ENCODE data around the gene ATG4C.

The ATG4C gene

GRCh38 chr1:62891956-62892562 is 108.1 kb downstream of the ATG4C start:
- peaks cover 8% of the 10 kb centered on the region for H3K27me3 Mint-ChIP-seq
- no peaks in the 10 kb centered on the region for H3K4me1 Mint-ChIP-seq
- CTCF ChIA-PET = no interaction called here

GRCh38 chr1:62897788-62898187 is 113.9 kb downstream of the ATG4C start:
- Mint-ChIP-seq H3K36me3 (no peaks in the 10 kb centered on the region), H3K9me3 (no peaks in the 10 kb centered on the region), H3K4me1 (no peaks in the 10 kb centered on the region), H3K27me3 (peaks cover 4% of the 10 kb centered on the region), H3K4me3 (no peak overlapping the region), H3K27ac (no peak overlapping the region)
- DNase-seq = no peak
- CTCF ChIA-PET = no interaction called here

More at GRCh38 chr1:62891956-62892562, 108.1 kb downstream of the ATG4C start:
- no peaks in the 10 kb centered on the region for H3K9me3 Mint-ChIP-seq
- no peak overlapping the region for H3K4me3 Mint-ChIP-seq
- no peaks in the 10 kb centered on the region for H3K36me3 Mint-ChIP-seq
- no peak overlapping the region for H3K27ac Mint-ChIP-seq
- no peak for DNase-seq

- no peaks in the 10 kb centered on the region for H3K9me3 Mint-ChIP-seq
- no peaks in the 10 kb centered on the region for H3K4me1 Mint-ChIP-seq
- H3K4me3 Mint-ChIP-seq = no peak overlapping the region
- H3K27me3 Mint-ChIP-seq = no peaks in the 10 kb centered on the region
- DNase-seq = no peak
- CTCF ChIA-PET = no interaction called here
- H3K36me3 Mint-ChIP-seq = no peaks in the 10 kb centered on the region
- H3K27ac Mint-ChIP-seq = no peak overlapping the region
Observed at GRCh38 chr1:62900566-62900965, 116.6 kb downstream of the ATG4C start.

GRCh38 chr1:62901650-62902049 is 117.7 kb downstream of the ATG4C start:
- CTCF ChIA-PET = interaction anchor here (0.7 kb wide), 1 partner anchor 61 kb away, joined by 3 read pairs; no protein-coding TSS in a partner anchor
- Mint-ChIP-seq H3K27me3 (no peaks in the 10 kb centered on the region), H3K27ac (no peak overlapping the region), H3K4me1 (no peaks in the 10 kb centered on the region), H3K4me3 (no peak overlapping the region), H3K36me3 (no peaks in the 10 kb centered on the region), H3K9me3 (no peaks in the 10 kb centered on the region)
- no peak for DNase-seq

- Mint-ChIP-seq H3K4me1 (peaks cover 6% of the 10 kb centered on the region), H3K36me3 (no peaks in the 10 kb centered on the region), H3K27me3 (no peaks in the 10 kb centered on the region), H3K9me3 (no peaks in the 10 kb centered on the region), H3K27ac (no peak overlapping the region), H3K4me3 (no peak overlapping the region)
- no peak for DNase-seq
- CTCF ChIA-PET = no interaction called here
Observed at GRCh38 chr1:62903522-62903921, 119.6 kb downstream of the ATG4C start.

GRCh38 chr1:62903982-62904855 is 120.3 kb downstream of the ATG4C start:
- Mint-ChIP-seq H3K27ac (no peak overlapping the region), H3K9me3 (no peaks in the 10 kb centered on the region), H3K4me1 (peaks cover 9% of the 10 kb centered on the region), H3K27me3 (no peaks in the 10 kb centered on the region), H3K36me3 (no peaks in the 10 kb centered on the region), H3K4me3 (no peak overlapping the region)
- CTCF ChIA-PET = no interaction called here
- DNase-seq = no peak

GRCh38 chr1:62904856-62905225 is 120.9 kb downstream of the ATG4C start:
- H3K4me3 Mint-ChIP-seq = no peak overlapping the region
- CTCF ChIA-PET = interaction anchor here (1.2 kb wide), 1 partner anchor 9 kb away, joined by 4 read pairs; no protein-coding TSS in a partner anchor
- no peak for DNase-seq
- no peak overlapping the region for H3K27ac Mint-ChIP-seq
- H3K4me1 Mint-ChIP-seq = peaks cover 9% of the 10 kb centered on the region
- H3K9me3 Mint-ChIP-seq = no peaks in the 10 kb centered on the region
- H3K27me3 Mint-ChIP-seq = no peaks in the 10 kb centered on the region
- H3K36me3 Mint-ChIP-seq = no peaks in the 10 kb centered on the region

GRCh38 chr1:62905309-62905708 is 121.4 kb downstream of the ATG4C start:
- peaks cover 9% of the 10 kb centered on the region for H3K4me1 Mint-ChIP-seq
- no peaks in the 10 kb centered on the region for H3K36me3 Mint-ChIP-seq
- DNase-seq = no peak
- H3K27ac Mint-ChIP-seq = no peak overlapping the region
- H3K9me3 Mint-ChIP-seq = no peaks in the 10 kb centered on the region
- CTCF ChIA-PET = interaction anchor here (1.2 kb wide), 1 partner anchor 9 kb away, joined by 4 read pairs; no protein-coding TSS in a partner anchor
- H3K4me3 Mint-ChIP-seq = no peak overlapping the region
- H3K27me3 Mint-ChIP-seq = no peaks in the 10 kb centered on the region

- H3K36me3 Mint-ChIP-seq = no peaks in the 10 kb centered on the region
- H3K27me3 Mint-ChIP-seq = no peaks in the 10 kb centered on the region
- DNase-seq = no peak
- CTCF ChIA-PET = interaction anchor here (1.2 kb wide), 1 partner anchor 10 kb away, joined by 4 read pairs; no protein-coding TSS in a partner anchor
- H3K4me3 Mint-ChIP-seq = no peak overlapping the region
- H3K4me1 Mint-ChIP-seq = peaks cover 9% of the 10 kb centered on the region
- H3K27ac Mint-ChIP-seq = no peak overlapping the region
- no peaks in the 10 kb centered on the region for H3K9me3 Mint-ChIP-seq
Observed at GRCh38 chr1:62905872-62906271, 121.9 kb downstream of the ATG4C start.

GRCh38 chr1:62906428-62906886 is 122.5 kb downstream of the ATG4C start:
- Mint-ChIP-seq H3K4me3 (no peak overlapping the region), H3K4me1 (peaks cover 9% of the 10 kb centered on the region), H3K36me3 (no peaks in the 10 kb centered on the region), H3K9me3 (no peaks in the 10 kb centered on the region), H3K27me3 (no peaks in the 10 kb centered on the region), H3K27ac (no peak overlapping the region)
- CTCF ChIA-PET = no interaction called here
- DNase-seq = no peak

GRCh38 chr1:62908168-62908695 is 124.3 kb downstream of the ATG4C start:
- H3K4me3 Mint-ChIP-seq = no peak overlapping the region
- H3K27ac Mint-ChIP-seq = no peak overlapping the region
- DNase-seq = no peak
- H3K27me3 Mint-ChIP-seq = peaks cover 3% of the 10 kb centered on the region
- H3K36me3 Mint-ChIP-seq = no peaks in the 10 kb centered on the region
- CTCF ChIA-PET = no interaction called here
- H3K9me3 Mint-ChIP-seq = no peaks in the 10 kb centered on the region
- H3K4me1 Mint-ChIP-seq = peaks cover 9% of the 10 kb centered on the region

- Mint-ChIP-seq H3K9me3 (no peaks in the 10 kb centered on the region), H3K27ac (no peak overlapping the region), H3K36me3 (no peaks in the 10 kb centered on the region), H3K4me3 (no peak overlapping the region), H3K4me1 (peaks cover 9% of the 10 kb centered on the region), H3K27me3 (peaks cover 13% of the 10 kb centered on the region)
- DNase-seq = no peak
- CTCF ChIA-PET = no interaction called here
Observed at GRCh38 chr1:62912028-62912638, 128.2 kb downstream of the ATG4C start.

Measured in activated naive CD4-positive, alpha-beta T cell treated with anti-CD3 and anti-CD28 coated beads, Interleukin-2, amount 10 ng/mL, durations not matched to agents 7 days and 5 days (primary cell).